Omental fat pad (tissue), 4 donors: ENCODE results near the gene SSTR1. TPM values are rescaled to one million over a fixed set of nuclear protein-coding genes. Genes with fewer than 3 reads are reported as not detected.

Experiments
- ATAC-seq: fragments of 150-250 bp; one replicate; pipeline ENCODE4 v1.9.1; 2016; ENCODE audit warnings: mild to moderate bottlenecking, moderate library complexity; ENCODE audit not compliant: low FRiP score
- DNase-seq: peaks from one replicate; pipeline ENCODE4 v3.0.0-alpha.2; 2019; ENCODE audit warnings: low spot score
- total RNA-seq, 4 donors: library from RNA; depleted of rRNA; stranded (reverse); fragments of >200 nt; gene quantifications; one replicate each; pipeline ENCODE4 v1.1.0, GENCODE V29; 2016
- TF ChIP-seq, protein P1 (sequence below), 3 donors: fragments of 450-650 bp; IDR thresholded peaks; one replicate each; pipeline ENCODE4 v1.5.1; 2016 to 2017; ENCODE audit warnings: antibody characterized with exemption in 3 of 3, mild to moderate bottlenecking in 3 of 3, moderate library complexity in 2 of 3

The SSTR1 gene
- total RNA-seq, 4 donors from 2014 or later: 0.19 to 1.4 (median 0.55) TPM

- ATAC-seq (no peak), DNase-seq (no peak)
- TF ChIP-seq, protein P1, sequence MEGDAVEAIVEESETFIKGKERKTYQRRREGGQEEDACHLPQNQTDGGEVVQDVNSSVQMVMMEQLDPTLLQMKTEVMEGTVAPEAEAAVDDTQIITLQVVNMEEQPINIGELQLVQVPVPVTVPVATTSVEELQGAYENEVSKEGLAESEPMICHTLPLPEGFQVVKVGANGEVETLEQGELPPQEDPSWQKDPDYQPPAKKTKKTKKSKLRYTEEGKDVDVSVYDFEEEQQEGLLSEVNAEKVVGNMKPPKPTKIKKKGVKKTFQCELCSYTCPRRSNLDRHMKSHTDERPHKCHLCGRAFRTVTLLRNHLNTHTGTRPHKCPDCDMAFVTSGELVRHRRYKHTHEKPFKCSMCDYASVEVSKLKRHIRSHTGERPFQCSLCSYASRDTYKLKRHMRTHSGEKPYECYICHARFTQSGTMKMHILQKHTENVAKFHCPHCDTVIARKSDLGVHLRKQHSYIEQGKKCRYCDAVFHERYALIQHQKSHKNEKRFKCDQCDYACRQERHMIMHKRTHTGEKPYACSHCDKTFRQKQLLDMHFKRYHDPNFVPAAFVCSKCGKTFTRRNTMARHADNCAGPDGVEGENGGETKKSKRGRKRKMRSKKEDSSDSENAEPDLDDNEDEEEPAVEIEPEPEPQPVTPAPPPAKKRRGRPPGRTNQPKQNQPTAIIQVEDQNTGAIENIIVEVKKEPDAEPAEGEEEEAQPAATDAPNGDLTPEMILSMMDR (IDR thresholded peaks at IDR 0.05): no peak
Observed at GRCh38 chr14:38202444-38203191, 5.1 kb upstream of the SSTR1 start.

DNA sequence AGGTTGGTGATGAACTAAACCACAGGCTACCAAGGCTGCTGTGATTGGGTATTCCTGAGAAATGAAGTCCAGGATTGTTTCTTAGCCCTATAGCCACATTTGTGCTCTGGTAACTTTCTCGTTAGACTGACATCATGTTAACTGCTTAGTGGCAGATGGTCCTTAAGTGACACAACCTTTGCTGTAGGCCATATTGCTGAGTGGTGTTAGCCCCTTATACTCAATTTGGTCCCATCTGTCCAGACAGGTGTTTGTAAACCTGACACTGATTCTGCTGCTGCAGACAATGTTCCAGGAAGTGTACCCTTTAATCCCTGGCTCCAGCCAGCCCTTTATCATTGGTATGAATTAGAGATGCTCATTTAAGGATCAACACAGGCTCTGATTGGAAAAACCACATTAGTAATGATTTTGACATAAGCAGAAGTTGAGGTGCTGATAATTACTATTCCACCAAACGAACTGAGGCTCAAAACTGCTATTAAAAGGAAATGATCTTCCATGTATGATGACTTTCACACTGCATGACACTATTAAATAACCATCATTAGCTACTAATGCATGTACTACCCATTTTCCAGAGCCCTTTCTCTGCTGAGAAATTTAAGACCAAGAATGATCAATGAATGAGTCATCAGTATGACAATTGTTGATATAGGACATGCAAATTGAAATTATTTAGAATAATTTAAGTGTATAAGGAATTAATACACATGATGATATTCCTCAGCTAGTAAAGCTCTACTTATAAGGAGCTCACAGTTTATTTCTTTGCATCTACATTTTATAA lies 3.6 kb upstream of the SSTR1 start:
- DNase-seq (no peak), ATAC-seq (no peak)
- TF ChIP-seq, protein P1 (IDR thresholded peaks at IDR 0.05): no peak

- TF ChIP-seq, protein P1 (IDR thresholded peaks at IDR 0.05): no peak
- ATAC-seq: no peak
Observed at GRCh38 chr14:38204719-38205115, 3.0 kb upstream of the SSTR1 start.

DNA sequence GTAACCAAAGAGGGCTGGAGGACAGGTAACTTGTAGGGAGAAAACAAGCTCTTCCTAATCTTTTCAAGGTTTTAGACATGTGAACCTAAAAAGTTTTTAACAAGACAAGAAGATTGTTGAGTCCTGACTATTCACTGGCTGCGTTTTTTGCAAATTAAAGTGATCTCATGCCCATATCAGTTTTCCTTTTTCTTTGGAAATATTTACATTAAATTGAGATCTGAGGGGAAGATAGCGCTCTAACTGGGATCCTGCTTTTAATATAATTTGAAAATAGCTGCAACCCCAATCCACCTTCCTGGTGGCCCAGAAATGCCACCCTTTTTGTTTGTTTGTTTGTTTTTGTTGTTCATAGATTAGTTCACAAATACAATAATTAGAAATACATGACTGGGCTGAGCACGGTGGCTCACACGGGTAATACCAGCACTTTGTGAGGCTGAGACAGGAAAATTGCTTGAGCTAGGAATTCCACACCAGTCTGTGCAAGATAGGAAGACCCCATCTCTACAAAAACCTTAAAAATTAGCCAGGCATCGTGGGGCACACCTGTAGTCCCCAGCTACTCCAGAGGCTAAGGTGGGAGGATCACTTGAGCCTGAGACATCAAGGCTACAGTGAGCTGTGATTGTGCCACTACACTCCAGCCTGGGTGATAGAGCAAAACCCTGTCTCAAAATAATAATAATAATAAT lies 2.4 kb upstream of the SSTR1 start:
- TF ChIP-seq, protein P1 (IDR thresholded peaks at IDR 0.05): no peak
- DNase-seq (no peak), ATAC-seq (no peak)

More at GRCh38 chr14:38204719-38205115, 3.0 kb upstream of the SSTR1 start:
- no peak for DNase-seq

- DNase-seq (no peak), ATAC-seq (no peak)
- TF ChIP-seq, protein P1 (IDR thresholded peaks at IDR 0.05): no peak
Observed at GRCh38 chr14:38205949-38206665, 1.6 kb upstream of the SSTR1 start.

GRCh38 chr14:38206689-38207376 lies 871 bp upstream of the SSTR1 start:
- DNase-seq: no peak
- no peak for ATAC-seq
- TF ChIP-seq, protein P1 (IDR thresholded peaks at IDR 0.05): no peak
